Renal cortex interstitium (tissue), 11 donors: ENCODE results near the gene CRACR2B. TPM values are rescaled to one million over a fixed set of nuclear protein-coding genes. Genes with fewer than 3 reads are reported as not detected.
A peak's percentile ranks its signal among the peaks of the same experiment; 100 is the strongest.

ENCODE experiments used
- DNase-seq, 11 donors: peaks; one replicate each; pipeline ENCODE4 v3.0.0-alpha.2; 2013; ENCODE audit warnings: low read depth in 9 of 11, low spot score in 4 of 11; ENCODE audit errors: extremely low read depth in 1 of 11
- polyA plus RNA-seq, 3 donors: library from polyadenylated mRNA; unstranded; fragments of 120-200 nt; gene quantifications; one replicate each; pipeline ENCODE4 v1.2.1, GENCODE V29; 2013; ENCODE audit not compliant: insufficient read length in 3 of 3

CRACR2B gene
- polyA plus RNA-seq, 3 donors = 10.3 to 19.4 (median 16.2) TPM

DNA sequence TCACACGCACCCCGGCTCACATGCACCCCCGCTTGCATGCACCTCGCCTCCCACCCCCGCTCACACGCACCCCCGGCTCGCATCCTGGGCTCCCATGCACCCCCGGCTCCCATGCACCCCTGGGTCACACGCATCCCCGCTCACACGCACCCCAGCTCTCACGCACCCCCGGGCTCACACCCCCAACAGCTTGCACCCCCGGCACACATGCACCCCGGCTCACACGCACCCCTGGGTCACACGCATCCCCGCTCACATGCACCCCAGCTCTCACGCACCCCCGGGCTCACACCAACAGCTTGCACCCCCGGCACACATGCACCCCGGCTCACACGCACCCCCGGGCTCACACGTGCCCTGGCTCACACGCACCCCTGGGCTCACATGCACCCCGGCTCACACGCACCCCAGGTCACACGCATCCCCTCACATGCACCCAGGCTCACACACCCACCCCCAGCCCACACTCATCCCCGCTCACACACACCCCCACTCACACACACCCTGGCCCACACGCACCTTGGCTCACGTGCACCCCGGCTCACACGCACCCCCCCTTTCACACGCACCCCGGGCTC, 31.1 kb downstream of the CRACR2B start:
- no peak for DNase-seq

DNA sequence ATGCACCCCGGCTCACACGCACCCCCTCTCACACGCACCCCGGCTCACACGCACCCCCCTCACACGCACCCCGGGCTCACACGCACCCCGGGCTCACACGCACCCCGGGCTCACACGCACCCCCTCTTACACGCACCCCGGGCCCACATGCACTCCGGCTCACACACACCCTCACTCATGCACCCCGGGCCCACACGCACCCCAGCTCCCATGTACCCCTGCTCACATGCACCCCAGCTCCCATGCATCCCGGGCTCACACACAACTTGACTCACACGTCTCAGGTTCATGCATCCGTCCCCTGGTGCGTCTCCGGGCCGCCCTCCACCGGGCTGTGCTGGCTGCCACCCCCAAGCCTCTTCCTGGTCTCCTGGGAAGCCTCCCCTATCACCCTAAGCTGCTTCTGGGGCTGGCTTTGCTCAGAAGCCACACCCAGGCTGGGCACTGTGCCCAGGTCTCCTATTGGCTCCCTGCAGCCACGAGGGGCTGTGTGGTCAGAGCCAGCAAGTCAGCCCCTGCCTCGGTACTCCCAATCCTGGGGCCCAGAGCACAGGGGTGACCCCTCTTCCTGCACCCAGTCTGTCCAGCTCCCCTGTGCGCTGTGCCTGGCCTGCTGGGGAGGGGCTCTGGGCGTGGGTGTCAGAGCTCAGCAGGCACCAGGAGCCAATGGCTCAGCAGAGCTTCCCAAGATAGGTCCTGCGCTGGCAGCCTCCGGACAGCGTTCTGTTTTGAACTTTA, 31.8 kb downstream of the CRACR2B start:
- DNase-seq = peak in 4 of 11 donors; percentile 54 to 81 (median 74)

DNA sequence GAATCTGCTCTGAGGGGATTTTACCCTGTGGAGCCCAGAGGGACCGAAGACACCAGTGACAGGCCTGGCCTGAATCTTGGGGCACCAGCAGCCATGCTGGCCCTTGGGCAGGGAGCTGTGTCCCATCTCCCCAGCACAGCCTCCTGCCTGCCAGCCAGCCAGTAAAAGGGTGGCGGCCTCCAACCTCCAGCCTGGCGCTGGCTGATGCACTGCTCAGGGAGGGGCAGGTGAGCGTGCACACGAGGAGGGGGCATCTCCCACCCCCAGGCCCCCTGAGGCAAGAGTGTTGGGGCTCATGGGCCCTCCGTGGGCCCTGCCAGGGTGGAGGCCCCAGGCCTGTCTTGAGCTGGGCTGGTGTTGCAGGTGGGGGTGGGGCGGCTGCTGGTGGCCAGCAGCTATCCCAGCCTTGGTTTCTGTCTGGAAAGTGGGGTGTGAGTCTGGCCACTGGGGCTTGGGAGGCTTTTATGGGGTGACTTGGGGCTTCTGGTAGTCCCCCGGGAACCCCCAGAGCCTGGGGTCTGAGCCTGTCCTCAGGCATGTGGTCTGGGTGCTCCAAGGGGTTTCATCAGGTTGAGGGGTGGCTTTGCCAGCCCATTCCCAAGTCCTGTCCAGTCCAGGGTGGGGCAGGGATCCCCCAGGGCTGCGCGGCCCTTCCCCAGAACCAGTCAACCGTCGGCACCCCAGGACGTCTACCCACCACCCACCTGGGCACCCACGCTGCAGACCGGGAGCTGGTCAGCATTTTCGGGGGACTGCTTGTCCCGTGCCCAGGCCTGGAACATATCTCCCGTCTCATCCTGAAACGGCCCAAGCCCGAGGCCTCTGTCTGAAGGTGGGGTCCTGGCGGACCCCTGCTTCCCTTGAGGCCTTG, 32.8 kb downstream of the CRACR2B start:
- no peak for DNase-seq

GRCh38 chr11:861105-861479, 33.4 kb downstream of the CRACR2B start:
- DNase-seq = no peak

- no peak for DNase-seq
Measured at GRCh38 chr11:862081-862661, 34.5 kb downstream of the CRACR2B start.

DNA sequence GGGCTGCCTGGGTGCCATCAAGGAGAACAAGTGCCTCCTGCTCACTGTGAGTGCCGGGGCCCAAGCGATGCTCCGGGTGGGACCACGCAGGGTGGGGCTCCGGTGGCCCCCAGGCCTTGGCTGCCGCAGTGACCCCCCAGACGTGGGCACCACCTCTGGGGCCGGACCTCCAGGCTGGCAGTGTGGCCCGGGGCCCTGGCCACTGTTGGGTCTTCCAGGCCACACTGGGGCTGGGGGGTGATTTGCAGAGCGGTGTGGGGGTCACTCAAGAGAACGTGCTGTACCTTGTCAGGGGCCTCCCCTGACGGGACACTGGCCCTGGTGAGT, 34.9 kb downstream of the CRACR2B start:
- no peak for DNase-seq

- DNase-seq = peak in 2 of 11 donors; percentile 48 to 57
Measured at GRCh38 chr11:863023-863909, 35.5 kb downstream of the CRACR2B start.

DNA sequence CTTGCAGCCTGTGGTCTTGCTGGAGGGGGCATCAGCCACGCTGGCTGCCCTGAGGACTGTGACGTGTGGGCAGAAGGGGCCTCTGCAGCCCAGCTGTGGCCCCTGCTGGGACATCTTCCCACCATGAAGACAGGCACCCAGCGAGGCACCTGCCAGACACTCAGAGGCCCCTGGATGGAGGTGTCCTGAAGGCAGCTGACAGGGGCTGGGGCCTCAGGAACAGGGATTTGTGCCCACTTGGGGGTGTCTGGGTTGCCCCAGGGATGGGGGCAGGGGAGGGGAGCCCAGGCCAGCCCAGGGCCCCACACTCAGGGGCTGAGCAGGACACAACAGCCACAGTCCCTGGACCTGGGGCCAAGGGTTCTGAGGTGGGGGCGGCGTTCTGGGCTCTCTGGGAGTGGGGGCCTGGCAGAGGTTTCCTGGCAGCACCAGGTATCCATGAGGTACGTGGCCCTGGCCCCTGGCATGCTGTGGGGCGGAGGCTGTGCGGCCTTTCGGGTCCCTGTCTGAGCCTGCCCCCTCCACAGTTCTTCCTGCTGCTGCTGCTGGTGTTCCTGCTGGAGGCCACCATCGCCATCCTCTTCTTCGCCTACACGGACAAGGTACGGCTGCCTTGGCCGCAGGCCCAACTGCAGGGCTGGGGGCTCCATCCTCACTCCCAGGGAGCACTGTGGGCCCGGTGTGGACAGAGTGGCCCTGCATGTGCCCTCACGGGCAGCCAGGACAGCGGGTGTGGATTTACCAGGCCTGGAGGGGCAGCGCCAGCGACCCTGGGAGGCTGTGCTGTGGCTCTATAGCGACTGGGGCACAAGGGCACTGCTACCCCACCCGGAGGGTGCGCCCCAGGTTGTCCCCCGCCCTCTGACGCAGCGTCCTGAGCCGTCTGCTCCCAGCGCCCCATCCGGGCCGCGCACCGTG, 36.5 kb downstream of the CRACR2B start:
- DNase-seq = no peak

DNA sequence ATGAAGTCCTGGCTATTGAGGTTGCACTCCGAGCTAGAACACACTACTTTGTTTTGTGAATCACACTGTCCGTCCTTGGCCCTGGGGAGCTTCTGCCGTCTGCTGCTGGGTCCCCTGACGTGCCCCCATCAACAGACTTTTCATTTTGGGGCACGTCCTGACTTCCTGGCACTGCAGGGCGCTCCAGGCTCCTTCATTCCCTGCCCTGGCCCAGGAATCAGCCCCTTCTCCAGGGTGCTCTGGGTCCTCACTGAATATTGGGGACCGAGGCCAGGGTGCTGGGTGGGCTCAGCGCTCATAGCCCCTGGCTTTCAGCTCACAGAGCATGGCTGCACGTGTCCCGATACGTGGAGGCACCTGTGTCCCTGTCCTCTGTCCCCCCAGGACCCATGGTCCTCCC, 37.2 kb downstream of the CRACR2B start:
- no peak for DNase-seq

DNA sequence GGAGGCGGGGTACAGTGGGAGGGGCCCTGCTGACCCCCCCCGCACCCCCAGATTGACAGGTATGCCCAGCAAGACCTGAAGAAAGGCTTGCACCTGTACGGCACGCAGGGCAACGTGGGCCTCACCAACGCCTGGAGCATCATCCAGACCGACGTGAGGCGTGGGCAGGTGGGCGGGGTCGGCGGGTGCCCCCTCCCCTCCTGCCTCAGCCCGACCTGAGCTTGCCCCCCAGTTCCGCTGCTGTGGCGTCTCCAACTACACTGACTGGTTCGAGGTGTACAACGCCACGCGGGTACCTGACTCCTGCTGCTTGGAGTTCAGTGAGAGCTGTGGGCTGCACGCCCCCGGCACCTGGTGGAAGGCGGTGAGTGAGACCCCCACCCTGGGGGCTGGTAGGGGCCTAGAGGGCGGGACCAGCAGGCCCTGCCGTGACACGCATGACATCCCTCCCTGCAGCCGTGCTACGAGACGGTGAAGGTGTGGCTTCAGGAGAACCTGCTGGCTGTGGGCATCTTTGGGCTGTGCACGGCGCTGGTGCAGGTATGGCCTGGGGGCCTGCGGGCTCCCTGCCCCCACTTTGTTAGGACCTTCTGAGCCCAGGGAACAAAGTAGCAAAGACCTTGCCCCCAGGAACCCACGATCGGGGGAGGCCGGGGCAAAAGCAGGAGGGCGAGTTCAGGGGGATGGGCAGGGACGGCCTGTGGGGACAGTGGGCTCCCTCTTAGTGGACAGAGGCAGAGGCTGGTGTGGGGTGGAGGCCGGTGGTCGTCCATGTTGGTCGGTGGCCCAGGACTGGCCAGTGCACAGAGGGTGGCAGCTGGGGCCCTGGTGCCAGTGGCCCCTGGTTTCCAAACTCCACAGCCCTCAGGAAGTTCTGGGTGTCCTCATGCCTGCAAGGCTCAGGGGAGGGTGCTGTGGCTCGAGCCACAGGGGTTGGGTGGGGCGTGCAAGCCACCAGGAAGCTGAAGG, 38.0 kb downstream of the CRACR2B start:
- DNase-seq = no peak

- no peak for DNase-seq
Measured at GRCh38 chr11:866481-866880, 38.8 kb downstream of the CRACR2B start.

DNA sequence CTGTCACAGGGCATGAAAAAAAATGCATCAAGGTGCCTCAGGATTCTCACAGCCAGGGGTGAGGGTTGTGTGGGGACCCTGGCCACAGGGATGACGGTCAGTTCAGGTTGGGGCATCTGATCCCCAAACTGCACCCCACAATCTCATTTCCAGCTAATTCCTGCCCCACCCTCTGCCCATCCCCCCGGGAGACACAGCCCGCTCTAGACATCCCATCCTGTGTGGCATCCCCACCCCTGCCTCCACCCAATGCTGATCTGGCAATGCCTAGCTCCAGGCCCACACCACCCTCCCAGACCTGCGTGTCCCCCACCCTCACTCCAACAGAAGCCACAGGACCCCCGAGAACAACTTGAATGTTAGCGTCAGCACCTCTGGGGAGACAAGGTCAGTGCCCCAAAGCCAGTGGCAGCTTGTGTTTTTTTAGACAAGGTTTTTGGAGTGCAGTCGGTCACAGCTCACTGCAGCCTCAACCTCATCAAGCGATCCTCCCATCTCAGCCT, 40.2 kb downstream of the CRACR2B start:
- DNase-seq = no peak

- DNase-seq = no peak
Measured at GRCh38 chr11:868394-868793, 40.7 kb downstream of the CRACR2B start.

DNA sequence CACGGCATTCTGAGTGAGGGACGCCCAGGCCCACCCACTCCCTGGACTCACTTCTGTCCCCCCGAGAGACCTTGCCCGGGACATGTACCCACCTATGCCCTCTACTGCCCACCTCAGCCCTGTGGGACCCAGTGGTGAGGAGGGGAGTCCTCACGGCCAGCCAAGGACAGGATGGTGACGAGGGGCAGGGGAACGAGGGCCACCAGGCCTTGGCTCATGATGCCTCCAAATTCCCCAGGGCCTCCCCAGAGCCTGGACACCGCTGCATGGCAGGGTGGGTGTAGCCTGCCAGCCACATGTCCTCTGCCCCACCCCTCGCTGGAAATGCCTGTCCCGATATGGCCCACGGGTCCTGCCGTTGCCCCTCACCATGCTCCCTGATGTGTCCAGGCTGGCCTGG, 41.1 kb downstream of the CRACR2B start:
- DNase-seq = no peak

- no peak for DNase-seq
Measured at GRCh38 chr11:869399-870126, 41.8 kb downstream of the CRACR2B start.

- no peak for DNase-seq
Measured at GRCh38 chr11:870127-870413, 42.4 kb downstream of the CRACR2B start.
